SU-DHL-6 (cell line): ENCODE results near the gene PRSS50.

Experiments
- EZH2phosphoT487 ChIP-seq: fragments of 200-600 bp; sonication (generic), shearing (Covaris generic); conservative IDR thresholded peaks from 2 replicates; pipeline ENCODE4 v1.6.1; 2018; ENCODE audit warnings: mild to moderate bottlenecking, antibody characterized with exemption, low read length, moderate library complexity, mixed read lengths
- TF ChIP-seq, protein P1 (sequence below): fragments of 200-600 bp; sonication (generic); IDR thresholded peaks from one replicate; pipeline ENCODE4 v1.5.1; 2017; ENCODE audit warnings: antibody characterized with exemption, mild to moderate bottlenecking, low read length, moderate library complexity; ENCODE audit not compliant: insufficient read depth, poor library complexity, severe bottlenecking

GRCh38 chr3:46663591-46664135 is 54.0 kb downstream of the PRSS50 start:
- TF ChIP-seq, protein P1, sequence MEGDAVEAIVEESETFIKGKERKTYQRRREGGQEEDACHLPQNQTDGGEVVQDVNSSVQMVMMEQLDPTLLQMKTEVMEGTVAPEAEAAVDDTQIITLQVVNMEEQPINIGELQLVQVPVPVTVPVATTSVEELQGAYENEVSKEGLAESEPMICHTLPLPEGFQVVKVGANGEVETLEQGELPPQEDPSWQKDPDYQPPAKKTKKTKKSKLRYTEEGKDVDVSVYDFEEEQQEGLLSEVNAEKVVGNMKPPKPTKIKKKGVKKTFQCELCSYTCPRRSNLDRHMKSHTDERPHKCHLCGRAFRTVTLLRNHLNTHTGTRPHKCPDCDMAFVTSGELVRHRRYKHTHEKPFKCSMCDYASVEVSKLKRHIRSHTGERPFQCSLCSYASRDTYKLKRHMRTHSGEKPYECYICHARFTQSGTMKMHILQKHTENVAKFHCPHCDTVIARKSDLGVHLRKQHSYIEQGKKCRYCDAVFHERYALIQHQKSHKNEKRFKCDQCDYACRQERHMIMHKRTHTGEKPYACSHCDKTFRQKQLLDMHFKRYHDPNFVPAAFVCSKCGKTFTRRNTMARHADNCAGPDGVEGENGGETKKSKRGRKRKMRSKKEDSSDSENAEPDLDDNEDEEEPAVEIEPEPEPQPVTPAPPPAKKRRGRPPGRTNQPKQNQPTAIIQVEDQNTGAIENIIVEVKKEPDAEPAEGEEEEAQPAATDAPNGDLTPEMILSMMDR: no peak
- TF ChIP-seq EZH2phosphoT487: no peak
